ENCODE results near the gene MAP3K20. TPM values are rescaled to one million over a fixed set of nuclear protein-coding genes. Genes with fewer than 3 reads are reported as not detected.

The MAP3K20 gene
- total and polyA plus RNA-seq, 8 donors, result 49.6 to 71.8 (median 64.6) TPM

GRCh38 chr2:173239644-173240043, 164.0 kb downstream of the MAP3K20 start:
- no peak for TF ChIP-seq CTCF (IDR thresholded peaks at IDR 0.05)
- Histone ChIP-seq H3K4me1 (no peaks in the 10 kb centered on the region), H3K27me3 (no peaks in the 10 kb centered on the region), H3K36me3 (peaks cover 0 to 42% of the 10 kb centered on the region in 2 donors), H3K9me3 (no peaks in the 10 kb centered on the region), H3K4me3 (no peak overlapping the region), H3K27ac (no peak overlapping the region)
- ATAC-seq (no peak), DNase-seq (no peak)
- intact Hi-C loops (cut with DNase I), result no loop called here

- DNase-seq (no peak), ATAC-seq (no peak)
- intact Hi-C loops (cut with DNase I), result no loop called here
- Histone ChIP-seq H3K27ac (no peak overlapping the region), H3K9me3 (no peaks in the 10 kb centered on the region), H3K27me3 (no peaks in the 10 kb centered on the region), H3K36me3 (peaks cover 0 to 42% of the 10 kb centered on the region in 2 donors), H3K4me1 (no peaks in the 10 kb centered on the region), H3K4me3 (no peak overlapping the region)
- no peak for TF ChIP-seq CTCF (IDR thresholded peaks at IDR 0.05)
Measured at GRCh38 chr2:173240083-173240482, 164.4 kb downstream of the MAP3K20 start.

GRCh38 chr2:173241643-173242042, 166.0 kb downstream of the MAP3K20 start:
- Histone ChIP-seq H3K4me1 (no peaks in the 10 kb centered on the region), H3K27me3 (no peaks in the 10 kb centered on the region), H3K27ac (no peak overlapping the region), H3K36me3 (peaks cover 0 to 42% of the 10 kb centered on the region in 2 donors), H3K9me3 (no peaks in the 10 kb centered on the region), H3K4me3 (no peak overlapping the region)
- DNase-seq (no peak), ATAC-seq (no peak)
- intact Hi-C loops (cut with DNase I), result no loop called here
- TF ChIP-seq CTCF (IDR thresholded peaks at IDR 0.05), result no peak

GRCh38 chr2:173247156-173247555, 171.5 kb downstream of the MAP3K20 start:
- no peak for TF ChIP-seq CTCF (IDR thresholded peaks at IDR 0.05)
- intact Hi-C loops (cut with DNase I), result no loop called here
- no peaks in the 10 kb centered on the region for H3K27me3 ChIP-seq
- DNase-seq, result no peak
- no peak overlapping the region for H3K27ac ChIP-seq
- H3K9me3 ChIP-seq, result no peaks in the 10 kb centered on the region
- H3K36me3 ChIP-seq, result peaks cover 0 to 7% of the 10 kb centered on the region in 2 donors
- ATAC-seq, result no peak
- no peaks in the 10 kb centered on the region for H3K4me1 ChIP-seq
- H3K4me3 ChIP-seq, result no peak overlapping the region

GRCh38 chr2:173248381-173248780, 172.7 kb downstream of the MAP3K20 start:
- no peak overlapping the region for H3K27ac ChIP-seq
- ATAC-seq, result no peak
- intact Hi-C loops (cut with DNase I), result no loop called here
- no peaks in the 10 kb centered on the region for H3K27me3 ChIP-seq
- no peak overlapping the region for H3K4me3 ChIP-seq
- no peaks in the 10 kb centered on the region for H3K9me3 ChIP-seq
- no peak for TF ChIP-seq CTCF (IDR thresholded peaks at IDR 0.05)
- no peak for DNase-seq
- H3K4me1 ChIP-seq, result no peaks in the 10 kb centered on the region
- peaks cover 0 to 4% of the 10 kb centered on the region in 2 donors for H3K36me3 ChIP-seq
